ENCODE data around the gene A3GALT2. TPM values are rescaled to one million over a fixed set of nuclear protein-coding genes. Genes with fewer than 3 reads are reported as not detected.

The A3GALT2 gene
- total and polyA plus RNA-seq, 4 donors = not detected

DNA sequence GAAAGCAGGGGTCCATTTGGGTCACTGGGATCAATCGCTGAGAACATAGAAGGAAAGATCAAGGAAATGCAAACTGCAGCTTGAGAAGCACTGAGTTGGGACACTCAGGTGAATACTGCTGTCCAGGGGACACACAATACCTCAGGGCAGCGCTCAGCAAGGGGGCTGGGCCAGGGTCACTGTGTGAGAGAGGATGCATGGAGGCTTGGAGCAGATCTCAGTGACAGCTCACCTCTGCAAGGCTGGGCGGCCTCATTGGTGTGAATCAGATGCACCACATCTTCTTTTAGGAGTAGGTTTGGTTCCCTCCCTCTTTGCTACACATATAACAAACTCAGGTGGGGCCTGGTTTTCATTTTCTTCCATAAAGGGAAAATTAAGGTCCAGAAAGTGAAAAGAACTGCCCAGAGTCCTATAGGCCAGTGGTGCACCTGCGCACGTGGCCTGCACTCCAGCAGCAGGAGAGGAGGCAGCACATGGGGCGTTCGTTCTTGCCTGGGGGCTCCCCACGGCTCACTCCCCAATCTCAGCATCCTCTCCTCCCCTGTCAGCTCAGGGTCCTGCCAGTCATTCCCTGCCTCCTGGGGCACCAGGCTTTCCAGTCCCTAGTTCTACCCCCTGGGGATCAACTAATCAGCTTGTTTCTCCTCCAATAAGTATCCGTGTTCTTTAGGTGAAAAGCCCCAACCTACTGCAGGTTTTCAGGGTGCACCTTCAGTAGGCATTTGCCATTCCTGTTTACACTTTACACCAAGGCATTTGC, 1.5 kb downstream of the A3GALT2 start:
- no peak overlapping the region for H3K4me3 ChIP-seq (ENCODE audit: low read depth in 1 of 3, low read length in 3 of 3)
- 96% methylated on average over 9 of the region's 9 CpGs for WGBS
- H3K9me3 ChIP-seq (ENCODE audit: control insufficient read depth in 4 of 4, low read length in 3 of 4) = no peaks in the 10 kb centered on the region
- H3K27me3 ChIP-seq (ENCODE audit: control insufficient read depth in 4 of 4, insufficient read depth in 4 of 4, low read length in 3 of 4) = no peaks in the 10 kb centered on the region
- H3K27ac ChIP-seq (ENCODE audit: low read depth in 1 of 2, low read length in 2 of 2) = no peak overlapping the region
- TF ChIP-seq, protein P1, sequence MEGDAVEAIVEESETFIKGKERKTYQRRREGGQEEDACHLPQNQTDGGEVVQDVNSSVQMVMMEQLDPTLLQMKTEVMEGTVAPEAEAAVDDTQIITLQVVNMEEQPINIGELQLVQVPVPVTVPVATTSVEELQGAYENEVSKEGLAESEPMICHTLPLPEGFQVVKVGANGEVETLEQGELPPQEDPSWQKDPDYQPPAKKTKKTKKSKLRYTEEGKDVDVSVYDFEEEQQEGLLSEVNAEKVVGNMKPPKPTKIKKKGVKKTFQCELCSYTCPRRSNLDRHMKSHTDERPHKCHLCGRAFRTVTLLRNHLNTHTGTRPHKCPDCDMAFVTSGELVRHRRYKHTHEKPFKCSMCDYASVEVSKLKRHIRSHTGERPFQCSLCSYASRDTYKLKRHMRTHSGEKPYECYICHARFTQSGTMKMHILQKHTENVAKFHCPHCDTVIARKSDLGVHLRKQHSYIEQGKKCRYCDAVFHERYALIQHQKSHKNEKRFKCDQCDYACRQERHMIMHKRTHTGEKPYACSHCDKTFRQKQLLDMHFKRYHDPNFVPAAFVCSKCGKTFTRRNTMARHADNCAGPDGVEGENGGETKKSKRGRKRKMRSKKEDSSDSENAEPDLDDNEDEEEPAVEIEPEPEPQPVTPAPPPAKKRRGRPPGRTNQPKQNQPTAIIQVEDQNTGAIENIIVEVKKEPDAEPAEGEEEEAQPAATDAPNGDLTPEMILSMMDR (IDR thresholded peaks at IDR 0.05; ENCODE audit: low read depth, low read length, missing input control) = no peak
- no peak for TF ChIP-seq HNF4G (IDR thresholded peaks at IDR 0.05)
- TF ChIP-seq NR2F2 (IDR thresholded peaks at IDR 0.05) = no peak
- no peak for TF ChIP-seq FOXA1 (IDR thresholded peaks at IDR 0.05)
- no peak for TF ChIP-seq EGR1 (IDR thresholded peaks at IDR 0.05; ENCODE audit: low read depth in 2 of 2)
- TF ChIP-seq RAD21 (IDR thresholded peaks at IDR 0.05) = no peak
- no peak for TF ChIP-seq HNF4A (conservative IDR thresholded peaks at IDR 0.05)
- TF ChIP-seq, protein P2, sequence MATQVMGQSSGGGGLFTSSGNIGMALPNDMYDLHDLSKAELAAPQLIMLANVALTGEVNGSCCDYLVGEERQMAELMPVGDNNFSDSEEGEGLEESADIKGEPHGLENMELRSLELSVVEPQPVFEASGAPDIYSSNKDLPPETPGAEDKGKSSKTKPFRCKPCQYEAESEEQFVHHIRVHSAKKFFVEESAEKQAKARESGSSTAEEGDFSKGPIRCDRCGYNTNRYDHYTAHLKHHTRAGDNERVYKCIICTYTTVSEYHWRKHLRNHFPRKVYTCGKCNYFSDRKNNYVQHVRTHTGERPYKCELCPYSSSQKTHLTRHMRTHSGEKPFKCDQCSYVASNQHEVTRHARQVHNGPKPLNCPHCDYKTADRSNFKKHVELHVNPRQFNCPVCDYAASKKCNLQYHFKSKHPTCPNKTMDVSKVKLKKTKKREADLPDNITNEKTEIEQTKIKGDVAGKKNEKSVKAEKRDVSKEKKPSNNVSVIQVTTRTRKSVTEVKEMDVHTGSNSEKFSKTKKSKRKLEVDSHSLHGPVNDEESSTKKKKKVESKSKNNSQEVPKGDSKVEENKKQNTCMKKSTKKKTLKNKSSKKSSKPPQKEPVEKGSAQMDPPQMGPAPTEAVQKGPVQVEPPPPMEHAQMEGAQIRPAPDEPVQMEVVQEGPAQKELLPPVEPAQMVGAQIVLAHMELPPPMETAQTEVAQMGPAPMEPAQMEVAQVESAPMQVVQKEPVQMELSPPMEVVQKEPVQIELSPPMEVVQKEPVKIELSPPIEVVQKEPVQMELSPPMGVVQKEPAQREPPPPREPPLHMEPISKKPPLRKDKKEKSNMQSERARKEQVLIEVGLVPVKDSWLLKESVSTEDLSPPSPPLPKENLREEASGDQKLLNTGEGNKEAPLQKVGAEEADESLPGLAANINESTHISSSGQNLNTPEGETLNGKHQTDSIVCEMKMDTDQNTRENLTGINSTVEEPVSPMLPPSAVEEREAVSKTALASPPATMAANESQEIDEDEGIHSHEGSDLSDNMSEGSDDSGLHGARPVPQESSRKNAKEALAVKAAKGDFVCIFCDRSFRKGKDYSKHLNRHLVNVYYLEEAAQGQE (IDR thresholded peaks at IDR 0.05) = no peak
- TF ChIP-seq FOXA2 (IDR thresholded peaks at IDR 0.05) = no peak
- no peak for TF ChIP-seq SP1 (IDR thresholded peaks at IDR 0.05)
- no peak for TF ChIP-seq JUND (IDR thresholded peaks at IDR 0.05)
- TF ChIP-seq YY1 (IDR thresholded peaks at IDR 0.05) = no peak
- TF ChIP-seq RXRA (IDR thresholded peaks at IDR 0.05) = no peak
- TF ChIP-seq, protein P3, sequence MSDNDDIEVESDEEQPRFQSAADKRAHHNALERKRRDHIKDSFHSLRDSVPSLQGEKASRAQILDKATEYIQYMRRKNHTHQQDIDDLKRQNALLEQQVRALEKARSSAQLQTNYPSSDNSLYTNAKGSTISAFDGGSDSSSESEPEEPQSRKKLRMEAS (IDR thresholded peaks at IDR 0.05) = no peak
- peaks cover 0 to 18% (median 15%) of the 10 kb centered on the region in 4 donors for H3K36me3 ChIP-seq (ENCODE audit: control insufficient read depth in 4 of 4, insufficient read depth in 3 of 4, low read depth in 1 of 4, low read length in 3 of 4)
- no peak for DNase-seq (ENCODE audit: low spot score)
- no peak overlapping the region for H3K9ac ChIP-seq (ENCODE audit: low read depth in 1 of 2, low read length in 2 of 2)
- H3K4me1 ChIP-seq (ENCODE audit: control insufficient read depth in 4 of 4, insufficient read depth in 4 of 4, low read length in 3 of 4) = no peaks in the 10 kb centered on the region

DNA sequence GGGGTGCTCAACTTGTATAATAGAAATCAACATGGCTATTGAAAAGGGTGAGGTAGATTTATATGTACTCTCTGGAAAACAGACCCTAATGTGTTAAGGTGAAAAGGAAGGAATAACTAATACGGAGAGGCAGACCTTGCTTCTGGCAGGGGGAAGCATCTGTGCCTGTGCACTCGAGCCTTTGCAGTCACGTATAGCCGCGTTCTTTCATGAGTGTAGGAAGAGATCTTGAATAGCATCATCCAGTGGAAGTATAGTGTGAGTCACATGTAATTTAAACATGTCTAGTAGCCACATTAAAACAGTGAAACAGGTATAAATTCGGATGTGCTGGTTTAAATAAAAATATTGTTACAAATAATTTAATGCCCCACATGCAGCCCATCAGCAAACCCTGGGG, 3.0 kb downstream of the A3GALT2 start:
- no peak for TF ChIP-seq EGR1 (IDR thresholded peaks at IDR 0.05; ENCODE audit: low read depth in 2 of 2)
- TF ChIP-seq, protein P1 (IDR thresholded peaks at IDR 0.05; ENCODE audit: low read depth, low read length, missing input control) = no peak
- TF ChIP-seq TAF1 (conservative IDR thresholded peaks at IDR 0.05) = no peak
- TF ChIP-seq, protein P2 (IDR thresholded peaks at IDR 0.05) = no peak
- TF ChIP-seq FOXA2 (IDR thresholded peaks at IDR 0.05) = no peak
- no peak for TF ChIP-seq GABPA (IDR thresholded peaks at IDR 0.05 in 1 of 2, conservative IDR thresholded peaks at IDR 0.05 in 1 of 2)
- no peak for TF ChIP-seq NR2F2 (IDR thresholded peaks at IDR 0.05)
- no peak for TF ChIP-seq HNF4A (conservative IDR thresholded peaks at IDR 0.05)
- TF ChIP-seq JUND (IDR thresholded peaks at IDR 0.05) = no peak
- no peak for TF ChIP-seq RXRA (IDR thresholded peaks at IDR 0.05)
- no peaks in the 10 kb centered on the region for H3K27me3 ChIP-seq (ENCODE audit: control insufficient read depth in 4 of 4, insufficient read depth in 4 of 4, low read length in 3 of 4)
- no peak for DNase-seq (ENCODE audit: low spot score)
- no peak overlapping the region for H3K9ac ChIP-seq (ENCODE audit: low read depth in 1 of 2, low read length in 2 of 2)
- no peak overlapping the region for H3K27ac ChIP-seq (ENCODE audit: low read depth in 1 of 2, low read length in 2 of 2)
- H3K9me3 ChIP-seq (ENCODE audit: control insufficient read depth in 4 of 4, low read length in 3 of 4) = no peaks in the 10 kb centered on the region
- H3K4me3 ChIP-seq (ENCODE audit: low read depth in 1 of 3, low read length in 3 of 3) = no peak overlapping the region
- H3K36me3 ChIP-seq (ENCODE audit: control insufficient read depth in 4 of 4, insufficient read depth in 3 of 4, low read depth in 1 of 4, low read length in 3 of 4) = peaks cover 0 to 5% (median 4%) of the 10 kb centered on the region in 4 donors
- 77% methylated on average over 6 of the region's 6 CpGs for WGBS
- H3K4me1 ChIP-seq (ENCODE audit: control insufficient read depth in 4 of 4, insufficient read depth in 4 of 4, low read length in 3 of 4) = no peaks in the 10 kb centered on the region
